ENCODE results near the gene ANKRD31. TPM values are rescaled to one million over a fixed set of nuclear protein-coding genes. Genes with fewer than 3 reads are reported as not detected.

The ANKRD31 gene
- total RNA-seq, 1 donor from 2014 or later: 0.53 TPM

GRCh38 chr5:75051217-75051751 is 185.4 kb downstream of the ANKRD31 start:
- ATAC-seq: no peak
- DNase-seq (ENCODE audit: low spot score): no peak
- intact Hi-C loops (cut with DNase I): no loop called here

- DNase-seq (ENCODE audit: low spot score) (no peak), ATAC-seq (no peak)
- intact Hi-C loops (cut with DNase I): no loop called here
Observed at GRCh38 chr5:75050415-75050814, 186.3 kb downstream of the ANKRD31 start.

- DNase-seq (ENCODE audit: low spot score): no peak
- intact Hi-C loops (cut with DNase I): no loop called here
- no peak for ATAC-seq
Observed at GRCh38 chr5:75049456-75050351, 187.0 kb downstream of the ANKRD31 start.

GRCh38 chr5:75048457-75048953 is 188.2 kb downstream of the ANKRD31 start:
- intact Hi-C loops (cut with DNase I): no loop called here
- ATAC-seq (no peak), DNase-seq (ENCODE audit: low spot score) (no peak)

GRCh38 chr5:75047356-75047755 is 189.3 kb downstream of the ANKRD31 start:
- DNase-seq (ENCODE audit: low spot score): no peak
- ATAC-seq: no peak
- intact Hi-C loops (cut with DNase I): no loop called here

- DNase-seq (ENCODE audit: low spot score) (no peak), ATAC-seq (no peak)
- intact Hi-C loops (cut with DNase I): no loop called here
Observed at GRCh38 chr5:75046366-75047142, 190.1 kb downstream of the ANKRD31 start.

GRCh38 chr5:75045071-75045470 is 191.6 kb downstream of the ANKRD31 start:
- DNase-seq (ENCODE audit: low spot score) (no peak), ATAC-seq (no peak)
- intact Hi-C loops (cut with DNase I): no loop called here

- DNase-seq (ENCODE audit: low spot score) (no peak), ATAC-seq (no peak)
- intact Hi-C loops (cut with DNase I): no loop called here
Observed at GRCh38 chr5:75044406-75044805, 192.3 kb downstream of the ANKRD31 start.

- intact Hi-C loops (cut with DNase I): no loop called here
- DNase-seq (ENCODE audit: low spot score) (no peak), ATAC-seq (no peak)
Observed at GRCh38 chr5:75043633-75044264, 192.9 kb downstream of the ANKRD31 start.

- ATAC-seq (no peak), DNase-seq (ENCODE audit: low spot score) (no peak)
- intact Hi-C loops (cut with DNase I): no loop called here
Observed at GRCh38 chr5:75042522-75042921, 194.2 kb downstream of the ANKRD31 start.

GRCh38 chr5:75040973-75041372 is 195.7 kb downstream of the ANKRD31 start:
- ATAC-seq (no peak), DNase-seq (ENCODE audit: low spot score) (no peak)
- intact Hi-C loops (cut with DNase I): no loop called here

- intact Hi-C loops (cut with DNase I): no loop called here
- DNase-seq (ENCODE audit: low spot score): no peak
- ATAC-seq: no peak
Observed at GRCh38 chr5:75037106-75037505, 199.6 kb downstream of the ANKRD31 start.

GRCh38 chr5:75034137-75034739 is 202.4 kb downstream of the ANKRD31 start:
- intact Hi-C loops (cut with DNase I): no loop called here
- ATAC-seq (no peak), DNase-seq (ENCODE audit: low spot score) (no peak)

GRCh38 chr5:75031366-75031765 is 205.3 kb downstream of the ANKRD31 start:
- DNase-seq (ENCODE audit: low spot score): no peak
- ATAC-seq: no peak
- intact Hi-C loops (cut with DNase I): no loop called here

- intact Hi-C loops (cut with DNase I): no loop called here
- DNase-seq (ENCODE audit: low spot score): no peak
Observed at GRCh38 chr5:75028090-75028489, 208.6 kb downstream of the ANKRD31 start.

GRCh38 chr5:75023368-75024159 is 213.1 kb downstream of the ANKRD31 start:
- intact Hi-C loops (cut with DNase I): no loop called here
- DNase-seq (ENCODE audit: low spot score) (no peak), ATAC-seq (no peak)

More at GRCh38 chr5:75028090-75028489, 208.6 kb downstream of the ANKRD31 start:
- ATAC-seq: no peak

GRCh38 chr5:75021800-75022199 is 214.9 kb downstream of the ANKRD31 start:
- ATAC-seq: no peak
- intact Hi-C loops (cut with DNase I): no loop called here
- no peak for DNase-seq (ENCODE audit: low spot score)

- intact Hi-C loops (cut with DNase I): no loop called here
- DNase-seq (ENCODE audit: low spot score): no peak
Observed at GRCh38 chr5:75021219-75021618, 215.5 kb downstream of the ANKRD31 start.

More at GRCh38 chr5:75021219-75021618, 215.5 kb downstream of the ANKRD31 start:
- no peak for ATAC-seq

Data from sciatic nerve (tissue), 2 donors.